GM21381 (cell line): ENCODE results near the gene CDK4.

ENCODE experiments used
- ATAC-seq: cut with Tn5 transposase; IDR thresholded peaks from one replicate; pipeline ENCODE4 v1.9.1; 2021; ENCODE audit warnings: mild to moderate bottlenecking, moderate library complexity; ENCODE audit not compliant: unreplicated experiment

Gene CDK4

GRCh38 chr12:57757771-57758170 lies 5.7 kb upstream of the CDK4 start:
- ATAC-seq = no peak

- no peak for ATAC-seq
Measured at GRCh38 chr12:57756406-57757341, 4.6 kb upstream of the CDK4 start.

GRCh38 chr12:57755454-57756372 lies 3.6 kb upstream of the CDK4 start:
- ATAC-seq = no peak

- no peak for ATAC-seq
Measured at GRCh38 chr12:57755194-57755453, 3.0 kb upstream of the CDK4 start.

- peak; percentile 37 for ATAC-seq
Measured at GRCh38 chr12:57754411-57755193, 2.5 kb upstream of the CDK4 start, which contains the start of gene MARCHF9. MARCHF9 (plus strand) TSS chr12:57755103; CDS start chr12:57755529, 426 bp downstream.

- no peak for ATAC-seq
Measured at GRCh38 chr12:57753756-57754337, 1.7 kb upstream of the CDK4 start.

- ATAC-seq = no peak
Measured at GRCh38 chr12:57752668-57753000, 524 bp upstream of the CDK4 start.

GRCh38 chr12:57751432-57751787 lies 700 bp downstream of the CDK4 start:
- no peak for ATAC-seq

- no peak for ATAC-seq
Measured at GRCh38 chr12:57750561-57751431, 1.3 kb downstream of the CDK4 start.

GRCh38 chr12:57749061-57749460 lies 3.0 kb downstream of the CDK4 start:
- no peak for ATAC-seq

- ATAC-seq = no peak
Measured at GRCh38 chr12:57746025-57746424, 6.1 kb downstream of the CDK4 start.

- no peak for ATAC-seq
Measured at GRCh38 chr12:57745485-57745881, 6.6 kb downstream of the CDK4 start.

GRCh38 chr12:57744777-57745484 lies 7.2 kb downstream of the CDK4 start, which contains the start of gene TSPAN31:
TSPAN31 (plus strand) TSS chr12:57745039; CDS start chr12:57745155, 116 bp downstream.
- ATAC-seq = peak; percentile 81

- peak; percentile 27 for ATAC-seq
Measured at GRCh38 chr12:57744194-57744776, 7.8 kb downstream of the CDK4 start.

- ATAC-seq = no peak
Measured at GRCh38 chr12:57743769-57744168, 8.3 kb downstream of the CDK4 start.

GRCh38 chr12:57741844-57742738 lies 10.0 kb downstream of the CDK4 start:
- peak; percentile 57 for ATAC-seq

- no peak for ATAC-seq
Measured at GRCh38 chr12:57741413-57741789, 10.7 kb downstream of the CDK4 start.
